Stimulated activated CD4-positive, alpha-beta T cell treated with anti-CD3 and anti-CD28 coated beads, Interleukin-1b, Interleukin-23, amount 100 ng/mL, for 4 hours (primary cell): ENCODE data around the gene ATP9A.

ENCODE experiments used
- DNase-seq, 2 donors: peaks; one replicate each; pipeline ENCODE4 v3.0.0-alpha.2; 2020; ENCODE audit warnings: low read depth in 2 of 2

ATP9A gene

DNA sequence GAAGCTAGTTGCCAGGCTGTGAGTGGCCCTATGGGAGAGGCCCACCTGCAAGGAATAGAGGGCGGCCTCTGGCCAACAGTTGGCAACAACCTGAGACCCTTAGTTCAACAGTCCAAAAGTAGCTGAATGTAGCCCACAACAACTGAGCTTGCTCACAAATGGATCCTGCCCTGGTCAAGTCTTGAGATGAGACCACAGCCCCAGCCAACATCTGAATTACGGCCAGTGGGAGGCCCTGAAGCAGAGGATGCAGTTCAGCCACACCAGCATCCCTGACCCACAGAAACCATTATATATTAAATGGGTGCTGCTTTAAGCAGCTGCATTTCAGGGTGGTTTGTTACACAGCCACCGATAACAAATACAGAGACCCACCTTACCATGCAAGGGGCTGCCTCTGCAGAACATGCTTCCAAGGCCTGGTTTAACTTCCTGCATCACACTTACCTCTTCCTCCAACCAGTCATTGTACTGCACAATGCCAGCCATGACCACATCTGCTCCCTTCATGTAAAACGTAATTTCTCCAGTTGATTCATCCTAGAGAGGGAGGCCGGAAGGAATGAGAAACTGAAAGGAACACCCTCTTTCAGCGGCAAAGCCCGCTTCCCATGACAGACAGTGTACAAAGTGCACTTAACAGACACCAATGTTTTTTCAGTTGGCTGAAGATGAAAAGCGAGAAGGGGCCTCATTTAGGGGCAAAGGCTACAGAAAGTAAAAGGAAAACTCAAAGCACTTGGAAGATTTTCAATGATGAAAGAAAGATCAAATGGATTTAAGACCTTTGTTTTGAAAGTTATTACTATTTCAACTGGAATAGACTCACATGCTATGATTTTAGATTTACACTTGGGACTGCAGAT, 139.4 kb downstream of the ATP9A start:
- no peak for DNase-seq

DNA sequence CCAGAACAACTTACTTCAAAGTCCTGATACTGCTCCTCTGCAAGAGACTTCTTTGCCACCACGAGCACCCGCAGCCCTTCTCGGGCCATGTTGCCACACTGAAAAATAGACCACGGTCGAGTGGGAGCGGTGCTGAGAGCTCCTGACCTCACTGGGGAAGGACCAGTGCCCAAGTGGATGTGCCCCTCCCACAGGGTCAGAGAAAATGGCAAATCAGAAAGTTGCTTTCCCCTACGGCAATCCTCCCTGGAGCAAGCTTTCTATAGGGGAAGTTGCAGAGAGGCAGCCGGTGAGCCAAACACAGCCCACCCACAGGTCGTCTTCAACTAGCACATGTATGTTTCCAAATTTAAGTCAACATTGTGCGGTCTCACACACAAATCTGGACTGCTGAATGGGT, 140.6 kb downstream of the ATP9A start:
- no peak for DNase-seq

DNA sequence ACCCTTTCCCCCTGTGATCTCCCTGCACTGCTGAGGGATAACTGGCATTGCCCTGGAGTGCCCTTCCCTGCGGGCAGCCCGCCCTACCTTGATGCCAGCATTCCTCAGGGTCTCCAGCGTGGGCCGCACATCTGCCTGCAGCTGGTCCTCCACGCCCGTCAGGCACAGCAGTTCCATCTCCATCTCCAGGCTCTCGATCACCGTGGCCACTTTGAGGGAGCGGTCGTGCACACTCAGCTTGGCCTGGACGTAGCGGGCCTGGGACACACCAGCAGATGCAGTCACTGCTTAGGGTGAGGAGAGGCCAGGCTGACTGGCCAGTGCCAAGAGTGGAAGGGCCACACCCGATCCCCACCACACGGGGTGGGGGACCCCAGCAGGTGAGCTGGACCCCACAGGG, 143.1 kb downstream of the ATP9A start:
- DNase-seq, result no peak

DNA sequence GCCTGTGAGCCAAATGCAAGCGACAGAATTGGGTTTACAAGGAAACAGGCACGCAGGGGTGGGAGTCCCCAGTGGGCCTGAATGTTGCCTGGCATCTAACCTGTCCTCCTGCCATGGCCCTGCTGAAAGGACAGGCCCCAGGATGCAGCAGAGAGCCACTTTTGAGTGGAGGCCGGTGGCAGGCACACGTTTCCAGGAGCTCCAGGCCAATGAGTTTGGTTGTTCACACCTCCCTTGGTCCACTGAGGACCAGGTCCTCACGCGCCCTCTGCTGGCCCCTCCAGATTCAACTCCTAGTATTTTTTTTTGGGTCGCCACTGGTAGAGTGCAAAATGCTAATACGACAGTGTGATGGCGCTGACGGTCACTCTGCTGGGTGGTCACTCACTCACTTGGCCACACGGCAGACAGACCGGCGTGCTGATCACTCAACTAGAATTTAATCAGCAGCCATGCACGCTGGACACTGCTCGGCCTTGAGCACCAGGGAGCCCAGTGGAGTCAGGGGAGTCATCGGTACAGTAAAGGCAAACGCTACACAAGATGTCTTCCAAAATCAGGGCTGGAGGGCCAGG, 143.9 kb downstream of the ATP9A start:
- peak; percentile 47 to 66 for DNase-seq

DNA sequence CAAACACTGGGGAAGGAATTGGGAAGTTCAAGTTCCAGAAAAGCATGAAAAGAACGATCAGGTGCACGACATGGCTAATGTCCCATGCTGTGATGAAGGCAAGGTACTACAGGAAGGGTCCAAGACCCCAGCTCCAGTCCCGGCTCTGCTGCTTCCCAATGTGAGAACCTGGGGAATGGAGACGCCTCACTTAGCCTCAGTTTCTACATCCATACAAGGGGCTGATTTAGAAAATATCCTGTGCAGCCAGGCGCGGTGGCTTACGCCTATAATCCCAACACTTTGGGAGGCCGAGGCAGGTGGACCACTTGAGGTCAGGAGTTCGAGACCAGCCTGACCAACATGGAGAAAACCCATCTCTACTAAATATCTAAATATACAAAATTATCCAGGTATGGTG, 144.9 kb downstream of the ATP9A start:
- DNase-seq, result no peak

DNA sequence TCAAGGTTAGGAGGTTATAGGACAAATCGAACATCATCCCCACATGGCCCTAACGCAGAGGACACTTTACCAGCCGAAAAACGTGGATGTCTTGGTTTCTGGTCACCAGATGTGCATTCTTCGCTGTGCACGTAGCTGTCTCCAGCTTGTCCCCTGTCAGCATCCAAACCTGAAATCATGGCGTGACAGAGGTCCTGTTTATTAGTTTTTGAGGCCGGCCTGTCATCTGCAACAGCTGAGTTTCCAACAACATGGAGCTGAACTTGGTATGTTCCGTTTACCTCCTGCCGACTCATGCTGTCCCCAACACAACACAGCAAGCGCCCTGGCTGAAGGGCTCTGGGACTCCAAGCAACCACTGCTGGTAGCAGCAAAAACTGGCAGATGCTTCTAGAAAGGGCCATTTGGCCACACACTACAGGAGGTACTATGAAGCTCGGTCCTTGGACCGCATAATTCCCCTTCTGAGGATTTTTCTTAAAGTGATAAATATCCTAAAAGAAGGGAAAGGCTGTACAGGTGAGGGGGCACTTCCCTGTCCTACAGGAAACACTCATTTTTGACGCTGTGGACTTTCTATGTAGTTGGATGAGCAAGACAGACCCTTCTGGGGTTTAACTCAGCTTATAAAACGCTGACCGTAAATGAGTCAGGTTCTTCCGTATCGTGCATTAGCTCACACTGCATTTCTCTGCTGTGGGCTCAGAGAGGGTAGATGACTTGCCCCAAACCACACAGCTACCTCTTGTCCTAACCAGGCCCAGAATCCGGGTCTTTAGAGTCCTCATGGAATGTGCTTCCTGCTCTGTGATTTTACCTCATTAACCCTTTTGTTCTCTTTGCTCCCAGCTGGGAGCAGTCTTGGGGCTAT, 146.0 kb downstream of the ATP9A start:
- no peak for DNase-seq

DNA sequence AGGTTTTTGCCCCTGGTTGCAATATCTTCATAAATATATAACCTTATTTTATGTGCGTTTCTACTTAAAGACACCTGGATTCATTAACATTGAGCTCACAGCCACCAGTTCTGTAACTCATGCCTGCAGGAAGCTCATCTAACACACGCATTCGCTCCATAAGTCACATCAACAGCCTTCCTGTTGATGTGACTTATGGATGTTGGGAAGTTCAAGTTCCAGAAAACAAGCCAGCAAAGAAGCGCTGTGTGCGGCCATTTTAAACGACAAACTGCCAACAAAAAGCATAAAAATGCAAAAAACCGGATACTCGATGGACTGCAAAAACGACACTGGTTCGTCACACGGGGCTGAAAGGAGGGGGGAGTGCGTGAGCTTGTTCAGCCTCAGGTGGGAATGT, 147.8 kb downstream of the ATP9A start:
- DNase-seq, result no peak

DNA sequence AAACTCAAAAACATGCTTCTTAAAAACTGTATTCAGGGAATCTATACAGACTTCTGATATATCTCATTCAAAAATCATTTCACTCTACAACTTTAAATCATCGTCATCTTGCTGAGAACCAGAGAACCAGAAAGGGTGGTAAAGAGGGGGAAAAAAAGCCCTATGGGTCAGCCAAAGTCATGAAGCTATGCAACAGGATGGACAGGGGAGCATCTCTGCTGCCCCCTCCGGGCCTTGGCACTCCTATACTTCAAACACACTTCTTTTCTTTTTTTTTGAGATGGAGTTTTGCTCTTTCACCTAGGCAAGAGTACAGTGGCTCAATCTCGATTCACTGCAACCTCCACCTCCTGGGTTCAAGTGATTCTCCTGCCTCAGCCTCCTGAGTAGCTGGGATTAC, 152.1 kb downstream of the ATP9A start:
- no peak for DNase-seq

DNA sequence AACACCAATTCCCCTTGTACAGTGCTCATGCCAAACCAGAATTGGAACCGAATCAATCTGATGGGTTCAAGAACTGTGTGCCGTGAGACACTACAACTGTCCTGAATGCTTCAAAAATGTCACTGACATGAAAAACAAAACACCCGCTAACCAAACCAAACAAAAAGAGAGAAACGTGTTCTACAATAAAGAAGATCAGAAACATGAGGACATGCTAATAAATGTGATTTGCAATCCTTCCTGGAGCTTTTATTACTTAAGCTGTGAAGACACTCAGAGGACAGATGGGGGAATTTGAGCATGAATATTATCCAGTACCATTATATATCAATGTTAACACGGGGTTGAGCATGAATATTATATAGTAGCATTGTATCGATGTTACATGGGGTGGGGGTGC, 153.5 kb downstream of the ATP9A start:
- no peak for DNase-seq

DNA sequence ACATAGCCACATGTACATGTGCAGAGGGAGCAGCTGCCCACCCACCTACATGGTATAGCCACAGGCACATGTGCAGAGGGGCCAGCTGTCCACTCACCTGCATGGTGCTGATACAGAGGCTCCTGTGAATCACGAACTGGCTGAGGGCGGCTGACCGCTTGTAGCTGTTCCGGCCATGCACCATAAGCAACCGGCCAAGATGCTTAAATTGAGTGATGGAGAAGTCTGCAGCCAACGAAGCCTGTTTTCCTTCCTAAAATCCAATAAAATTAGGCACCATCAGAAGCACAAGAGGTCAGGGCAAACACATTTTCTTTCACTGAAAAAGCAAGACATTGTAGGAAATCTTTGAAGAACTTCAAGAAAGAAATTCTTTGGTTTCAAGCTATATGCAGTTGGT, 154.6 kb downstream of the ATP9A start:
- no peak for DNase-seq

DNA sequence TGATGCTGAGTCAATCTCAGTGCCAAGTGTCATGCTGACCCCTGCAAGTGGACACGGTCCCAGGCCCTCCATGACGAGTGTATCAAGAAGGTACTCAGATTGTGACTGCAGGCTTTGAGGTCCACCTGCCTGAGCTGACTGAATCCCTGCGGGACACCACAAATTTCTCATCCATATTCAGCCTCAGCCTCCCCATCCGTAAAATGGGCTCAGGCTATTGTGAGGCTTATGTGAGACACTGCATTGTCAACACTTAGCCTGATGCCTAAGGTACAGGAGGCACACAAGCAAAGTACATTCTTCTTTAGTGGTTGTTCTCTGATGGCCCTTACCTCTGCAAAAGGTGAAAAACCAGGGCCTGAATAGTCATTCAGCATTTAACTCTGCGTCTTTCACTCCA, 155.3 kb downstream of the ATP9A start:
- DNase-seq, result no peak

DNA sequence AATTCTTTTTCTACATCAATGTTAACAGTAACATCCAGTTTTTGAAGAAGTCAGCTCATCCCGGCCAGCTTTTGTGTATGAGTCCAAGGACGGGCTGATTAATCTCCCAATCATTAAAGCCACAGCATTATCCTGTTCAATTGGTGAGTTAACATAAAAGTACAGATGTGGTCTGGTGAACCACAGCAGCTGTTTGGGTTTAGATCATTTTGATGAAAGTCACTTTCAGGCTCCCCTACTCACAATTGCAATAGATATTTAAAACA, 156.6 kb downstream of the ATP9A start:
- DNase-seq, result no peak

DNA sequence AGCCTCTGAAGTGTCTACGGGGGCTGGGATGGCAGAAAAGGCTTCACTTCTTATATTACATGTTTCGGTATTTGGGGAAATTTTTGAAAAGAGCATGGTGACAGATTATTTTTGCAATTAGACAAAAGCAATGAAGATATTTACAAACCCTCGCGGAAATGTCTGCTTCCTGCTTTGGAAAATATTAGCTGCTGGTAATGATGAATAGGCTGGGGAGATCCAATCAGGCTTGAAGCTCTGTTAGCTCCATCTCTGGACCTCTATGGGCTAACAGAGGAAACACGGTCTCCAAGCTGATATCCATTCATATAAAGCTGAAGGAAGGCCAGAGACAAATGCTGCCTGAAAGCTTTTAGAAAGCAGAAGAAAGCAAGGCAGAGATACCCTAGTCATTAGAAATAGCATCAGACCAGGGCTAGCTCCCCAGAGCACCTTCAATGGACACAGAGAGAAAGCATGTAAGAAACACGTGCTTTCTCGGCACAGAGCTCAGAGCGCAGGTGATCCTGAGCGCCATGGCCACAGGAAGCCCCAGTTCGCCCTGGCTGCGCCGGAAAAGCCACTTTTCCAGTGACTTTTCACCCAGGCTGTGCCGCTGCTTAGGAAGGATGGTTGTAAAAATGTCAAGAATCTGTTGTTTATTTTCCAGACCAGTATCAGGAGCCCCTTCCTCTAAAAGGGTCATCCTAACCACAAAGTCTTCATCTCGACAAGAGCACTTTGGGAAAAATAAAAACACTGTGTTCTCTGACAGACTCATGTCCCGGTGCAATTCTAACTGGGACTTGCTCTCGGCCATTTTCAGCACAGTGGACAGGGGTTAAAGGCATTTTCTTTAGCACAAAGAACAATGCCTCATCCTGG, 157.2 kb downstream of the ATP9A start:
- DNase-seq, result no peak

DNA sequence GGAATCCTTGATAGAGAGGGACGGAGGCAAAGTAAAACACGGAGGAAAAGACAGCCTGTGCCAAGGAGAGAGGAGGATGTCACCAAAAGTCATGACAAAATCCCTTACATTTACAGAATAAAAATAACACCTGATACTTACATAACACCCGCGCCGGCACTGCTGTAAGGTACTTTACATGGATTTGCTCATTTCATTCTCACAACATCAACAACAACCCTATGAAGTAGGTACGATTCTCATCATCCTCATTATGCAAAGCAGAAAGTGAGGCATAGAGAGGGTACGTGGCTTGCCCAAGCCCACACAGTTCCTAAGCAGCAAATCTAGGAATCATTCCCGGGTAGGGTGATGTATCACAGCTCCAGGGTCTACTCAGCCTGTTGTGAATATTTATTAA, 158.1 kb downstream of the ATP9A start:
- no peak for DNase-seq

DNA sequence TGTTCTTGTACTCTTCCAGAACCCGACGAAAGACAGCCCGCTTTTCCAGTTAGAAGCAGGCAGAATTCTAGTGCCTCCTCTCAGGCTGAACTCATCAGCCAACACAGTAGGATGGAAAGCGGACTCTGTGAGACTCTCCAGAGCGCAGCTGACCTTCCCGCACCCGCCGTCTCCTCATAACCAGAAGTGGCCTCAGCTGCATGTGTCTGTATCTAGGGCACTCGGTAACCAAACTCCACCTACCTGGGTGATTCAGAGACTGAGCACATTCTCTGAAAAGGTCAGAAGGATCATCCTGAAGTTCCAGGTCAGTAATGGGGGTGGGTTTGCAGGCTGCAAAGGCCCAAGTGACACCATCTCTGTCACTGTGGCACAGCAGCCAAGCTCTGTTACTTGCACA, 158.9 kb downstream of the ATP9A start:
- DNase-seq, result no peak

DNA sequence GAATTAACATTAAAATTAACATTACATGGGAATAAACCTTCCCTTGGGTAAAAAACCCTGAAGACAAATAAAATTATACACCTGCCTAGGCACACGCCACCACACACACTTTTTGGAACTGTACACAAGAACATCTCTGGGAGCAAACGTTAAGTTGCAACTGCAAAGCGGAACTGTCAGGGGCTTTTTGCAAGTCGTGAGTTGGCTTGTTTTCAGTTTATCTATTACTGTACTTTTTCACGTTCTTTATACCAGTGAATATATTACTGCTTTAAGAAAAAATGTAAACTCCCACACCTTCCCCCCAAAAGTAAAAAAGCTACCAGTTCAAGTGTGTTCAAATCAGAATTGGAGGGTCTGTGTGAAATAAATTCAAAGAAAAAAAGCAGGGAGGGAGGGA, 160.1 kb downstream of the ATP9A start:
- no peak for DNase-seq

DNA sequence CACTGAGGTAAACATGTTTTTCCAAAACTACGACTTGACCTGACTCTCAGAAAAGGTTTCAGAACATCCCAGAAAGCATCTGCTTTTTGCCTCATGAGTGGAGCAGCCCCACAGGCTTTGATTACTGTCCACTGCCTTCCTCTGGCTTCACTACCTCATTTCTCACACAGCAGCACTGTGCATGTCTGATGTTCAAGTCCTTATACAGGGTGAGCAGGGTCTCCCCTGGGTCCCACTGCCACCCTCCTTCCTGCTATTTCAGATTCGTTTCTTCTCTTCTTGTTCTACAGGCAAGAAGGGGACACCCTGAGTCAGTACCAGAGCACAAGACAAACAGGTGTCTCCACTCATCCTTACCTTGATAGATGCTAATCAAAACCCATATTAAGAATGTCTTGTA, 161.0 kb downstream of the ATP9A start:
- DNase-seq, result no peak

DNA sequence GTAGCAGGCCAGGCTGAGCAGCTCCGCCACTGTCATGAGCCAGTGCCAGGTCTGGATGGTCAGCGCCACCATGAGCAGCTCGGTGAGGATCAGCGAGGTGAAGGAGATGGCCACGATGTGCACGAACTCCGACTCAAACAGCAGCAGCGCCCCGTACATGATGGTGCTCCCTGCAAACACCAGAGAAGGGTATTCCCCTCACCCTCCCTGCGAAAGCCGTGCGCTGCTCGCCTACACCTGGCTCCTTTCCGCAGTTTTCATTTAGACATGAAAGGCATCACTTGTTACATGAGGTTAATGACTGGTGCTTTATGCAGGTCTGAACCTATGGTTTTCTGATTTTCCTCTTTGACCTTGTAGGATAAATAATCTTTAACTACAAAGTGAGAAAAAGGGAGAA, 163.3 kb downstream of the ATP9A start:
- DNase-seq, result no peak

DNA sequence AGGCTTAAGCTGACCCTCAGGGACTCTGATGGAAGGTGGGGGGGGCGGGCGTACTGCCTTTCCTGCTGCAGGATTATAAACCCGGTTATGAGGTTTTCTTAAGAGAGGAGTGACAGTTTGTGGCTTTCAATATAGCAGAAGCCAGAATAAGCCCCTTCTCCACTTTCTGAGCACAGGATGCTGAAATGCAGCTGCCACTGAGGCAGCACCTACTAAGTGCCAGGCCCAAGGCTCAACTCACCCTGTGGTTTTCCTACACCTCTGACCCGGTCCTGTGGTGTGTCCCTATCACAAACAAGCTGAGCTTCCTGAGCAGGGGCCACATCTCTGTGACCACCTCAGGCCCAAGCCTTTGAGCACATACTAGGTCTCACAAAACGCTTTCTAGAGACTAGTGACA, 166.1 kb downstream of the ATP9A start:
- no peak for DNase-seq

DNA sequence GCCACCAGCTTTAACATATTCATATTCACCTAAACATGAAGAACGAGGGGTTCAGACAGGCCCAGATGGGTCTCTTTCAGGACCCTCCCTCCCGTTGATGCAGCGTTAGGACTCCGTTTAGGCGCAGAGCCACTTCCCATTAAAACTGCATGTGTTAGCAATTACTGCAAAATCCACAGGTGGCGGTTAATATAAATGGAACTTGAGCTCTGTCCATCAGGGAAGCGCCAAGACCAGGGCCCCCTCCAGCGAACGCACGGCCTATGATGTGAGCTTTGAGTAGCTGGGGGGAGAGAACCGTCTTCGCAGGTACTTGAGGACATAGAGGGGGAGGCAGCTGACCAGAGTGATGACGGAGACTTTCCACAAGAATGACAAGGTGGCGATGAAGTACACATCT, 167.2 kb downstream of the ATP9A start:
- DNase-seq, result no peak

DNA sequence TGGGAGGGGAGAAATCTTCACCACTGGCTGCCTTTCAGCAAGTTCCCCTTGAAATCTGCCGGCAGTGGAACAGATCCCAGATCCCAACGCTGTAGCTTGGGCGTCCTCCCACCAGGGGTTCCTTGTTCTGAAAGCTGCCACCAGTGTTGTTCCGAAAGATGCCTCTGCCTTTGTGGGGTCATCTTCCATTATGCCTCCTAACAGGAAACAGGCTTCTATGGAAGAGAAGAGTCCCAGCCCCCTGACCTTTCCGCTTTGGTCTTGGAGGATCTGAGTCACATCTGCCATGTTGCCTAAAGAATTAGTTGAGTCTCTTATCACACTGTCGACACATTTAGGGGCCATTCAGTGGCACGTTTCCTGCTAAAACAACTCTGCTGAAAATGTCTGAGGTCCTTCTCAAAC, 168.2 kb downstream of the ATP9A start:
- no peak for DNase-seq

DNA sequence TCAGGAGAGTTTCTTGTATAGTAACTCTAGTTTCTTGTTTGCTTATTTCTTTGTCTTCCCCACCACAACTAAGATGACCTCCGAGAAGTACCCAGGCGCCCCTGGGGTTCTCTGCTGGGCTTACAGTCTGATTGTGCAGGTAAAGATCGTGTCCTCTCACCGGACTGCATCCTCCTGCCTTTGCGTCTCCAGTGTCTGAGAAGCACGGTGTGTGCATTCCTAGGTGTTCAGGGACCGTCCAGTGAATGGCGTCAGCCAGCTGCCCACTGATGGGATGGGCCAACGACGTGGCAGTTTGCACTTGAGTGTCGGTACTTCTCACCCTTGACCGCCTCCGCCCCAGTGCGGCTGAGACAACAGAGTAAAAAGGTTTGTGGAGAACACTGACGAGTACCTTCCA, 169.6 kb downstream of the ATP9A start:
- DNase-seq, result no peak
